Activated naive CD4-positive, alpha-beta T cell treated with anti-CD3 and anti-CD28 coated beads for 36 hours (primary cell): Measurements from ENCODE around the gene ZBTB9. TPM values are rescaled to one million over a fixed set of nuclear protein-coding genes. Genes with fewer than 3 reads are reported as not detected.
A peak's percentile ranks its signal among the peaks of the same experiment; 100 is the strongest.

Experiments used
- CTCF ChIA-PET: fragments of 350-600 bp; sonication (Branson Sonifier 250); formaldehyde crosslinking; loops from one replicate; lab custom pipeline; 2021; ENCODE audit warnings: antibody characterized with exemption; lab: Charles Lee
- DNase-seq: peaks from one replicate; pipeline ENCODE4 v3.0.0-alpha.2; 2020
- H3K27ac Mint-ChIP-seq: one replicate; pipeline ENCODE4 v1.8.0; 2021; ENCODE audit warnings: mild to moderate bottlenecking, mixed read lengths
- H3K27me3 Mint-ChIP-seq: one replicate; pipeline ENCODE4 v1.8.0; 2021; ENCODE audit warnings: low read depth, mixed read lengths
- H3K36me3 Mint-ChIP-seq: one replicate; pipeline ENCODE4 v1.8.0; 2021; ENCODE audit warnings: low read depth, mixed read lengths
- H3K4me1 Mint-ChIP-seq: one replicate; pipeline ENCODE4 v1.8.0; 2021; ENCODE audit warnings: low read depth, mixed read lengths
- H3K4me3 Mint-ChIP-seq: one replicate; pipeline ENCODE4 v1.8.0; 2021; ENCODE audit warnings: mild to moderate bottlenecking, moderate library complexity, mixed read lengths
- H3K9me3 Mint-ChIP-seq: one replicate; pipeline ENCODE4 v1.8.0; 2021; ENCODE audit warnings: mixed read lengths
- intact Hi-C: fragments of 100-400 bp; cut with micrococcal nuclease; formaldehyde crosslinking; loops from one replicate; pipeline ENCODE4 v1.15.1; 2023
- microRNA-seq: library from miRNA; unstranded; fragments of <30 nt; microRNA quantifications from one replicate; pipeline ENCODE4 v1.2.0, GENCODE V29; 2022; ENCODE audit warnings: borderline microRNAs expressed, borderline replicate concordance
- total RNA-seq, 2 experiments: library from RNA; stranded (reverse); gene quantifications; one replicate each; pipeline ENCODE4 v1.2.3, GENCODE V29; 2021

Gene ZBTB9
- total RNA-seq, 2 experiments from 2014 or later, result 5.0 to 6.5 TPM

GRCh38 chr6:33490198-33490597 is 35.8 kb downstream of the ZBTB9 start:
- Mint-ChIP-seq H3K27me3 (peaks cover 3% of the 10 kb centered on the region), H3K36me3 (no peaks in the 10 kb centered on the region), H3K4me3 (no peak overlapping the region), H3K27ac (no peak overlapping the region), H3K4me1 (no peaks in the 10 kb centered on the region), H3K9me3 (no peaks in the 10 kb centered on the region)
- DNase-seq, result no peak
- intact Hi-C loops, result no loop called here
- CTCF ChIA-PET, result no interaction called here

- H3K27me3 Mint-ChIP-seq, result peaks cover 3% of the 10 kb centered on the region
- CTCF ChIA-PET, result interaction anchor here (0.6 kb wide), 1 partner anchor 21 kb away, joined by 3 read pairs; no protein-coding TSS in a partner anchor
- no peaks in the 10 kb centered on the region for H3K9me3 Mint-ChIP-seq
- intact Hi-C loops, result no loop called here
- no peak for DNase-seq
- H3K27ac Mint-ChIP-seq, result no peak overlapping the region
- H3K4me1 Mint-ChIP-seq, result no peaks in the 10 kb centered on the region
- H3K36me3 Mint-ChIP-seq, result no peaks in the 10 kb centered on the region
- no peak overlapping the region for H3K4me3 Mint-ChIP-seq
Observed at GRCh38 chr6:33490621-33491020, 36.2 kb downstream of the ZBTB9 start.

GRCh38 chr6:33492093-33492492 is 37.7 kb downstream of the ZBTB9 start:
- H3K9me3 Mint-ChIP-seq, result no peaks in the 10 kb centered on the region
- H3K4me3 Mint-ChIP-seq, result no peak overlapping the region
- CTCF ChIA-PET, result no interaction called here
- H3K36me3 Mint-ChIP-seq, result no peaks in the 10 kb centered on the region
- intact Hi-C loops, result no loop called here
- H3K4me1 Mint-ChIP-seq, result no peaks in the 10 kb centered on the region
- DNase-seq, result no peak
- H3K27ac Mint-ChIP-seq, result no peak overlapping the region
- H3K27me3 Mint-ChIP-seq, result no peaks in the 10 kb centered on the region

- H3K4me3 Mint-ChIP-seq, result no peak overlapping the region
- CTCF ChIA-PET, result no interaction called here
- no peaks in the 10 kb centered on the region for H3K4me1 Mint-ChIP-seq
- no peaks in the 10 kb centered on the region for H3K9me3 Mint-ChIP-seq
- H3K36me3 Mint-ChIP-seq, result no peaks in the 10 kb centered on the region
- H3K27me3 Mint-ChIP-seq, result no peaks in the 10 kb centered on the region
- intact Hi-C loops, result no loop called here
- DNase-seq, result no peak
- H3K27ac Mint-ChIP-seq, result no peak overlapping the region
Observed at GRCh38 chr6:33497157-33497556, 42.8 kb downstream of the ZBTB9 start.

DNA sequence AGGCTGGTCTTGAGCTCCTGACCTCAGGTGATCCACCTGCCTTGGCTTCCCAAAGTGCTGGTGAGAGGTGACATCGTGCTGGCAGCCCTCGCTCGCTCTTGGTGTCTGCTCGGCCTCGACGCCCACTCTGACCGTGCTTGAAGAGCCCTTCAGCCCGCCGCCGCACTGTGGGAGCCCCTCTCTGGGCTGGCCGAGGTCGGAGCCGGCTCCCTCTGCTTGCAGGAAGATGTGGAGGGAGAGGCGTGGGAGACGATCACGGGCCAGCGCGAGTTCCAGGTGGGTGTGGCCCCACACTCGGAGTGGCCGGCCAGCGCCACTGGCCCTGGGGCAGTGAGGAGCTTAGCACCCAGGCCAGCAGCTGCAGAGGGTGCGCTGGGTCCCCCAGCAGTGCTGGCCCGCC is 48.1 kb downstream of the ZBTB9 start:
- Mint-ChIP-seq H3K36me3 (no peaks in the 10 kb centered on the region), H3K27me3 (no peaks in the 10 kb centered on the region), H3K4me3 (no peak overlapping the region), H3K4me1 (no peaks in the 10 kb centered on the region), H3K9me3 (no peaks in the 10 kb centered on the region), H3K27ac (no peak overlapping the region)
- CTCF ChIA-PET, result no interaction called here
- intact Hi-C loops, result no loop called here
- no peak for DNase-seq

- intact Hi-C loops, result no loop called here
Observed at GRCh38 chr6:33504486-33504885, 50.1 kb downstream of the ZBTB9 start.

DNA sequence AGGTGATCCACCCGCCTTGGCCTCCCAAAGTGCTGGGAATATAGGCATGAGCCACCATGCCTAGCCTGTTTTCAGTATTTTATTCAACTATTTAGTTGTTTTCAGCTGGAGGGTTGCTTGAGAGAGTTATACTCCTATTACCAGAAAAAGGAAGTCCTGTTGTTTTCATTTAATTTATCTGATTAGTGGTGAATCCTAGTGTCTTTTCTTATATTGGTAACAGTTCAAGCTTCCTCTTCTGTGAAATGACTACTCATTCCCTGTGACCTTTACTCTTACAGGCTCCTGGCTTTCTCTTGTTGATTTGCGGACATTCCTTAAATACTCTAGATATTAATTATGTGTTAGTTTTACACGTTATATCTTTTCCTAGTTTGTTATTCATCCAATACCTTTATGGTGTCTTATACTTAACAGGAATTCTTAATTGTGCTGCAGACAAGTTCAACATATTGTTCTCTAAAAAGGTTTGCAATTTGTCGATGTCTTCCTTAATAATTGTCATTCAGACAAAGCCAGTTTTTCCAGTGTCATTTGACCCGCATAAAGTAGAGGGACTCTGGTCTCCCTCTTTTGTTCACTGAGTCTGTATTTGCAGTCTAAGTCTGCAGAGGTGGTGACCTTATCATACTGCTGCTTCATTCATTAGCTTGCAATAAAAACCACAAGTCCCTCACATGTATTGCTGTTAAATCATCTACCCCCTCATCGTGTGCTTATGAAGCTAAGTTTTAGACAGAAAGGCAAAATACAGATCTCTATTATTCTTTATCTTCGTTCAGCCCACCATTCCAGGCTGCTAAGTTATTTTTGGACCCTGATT is 51.4 kb downstream of the ZBTB9 start:
- no peak overlapping the region for H3K4me3 Mint-ChIP-seq
- H3K4me1 Mint-ChIP-seq, result no peaks in the 10 kb centered on the region
- no peak for DNase-seq
- CTCF ChIA-PET, result no interaction called here
- no peaks in the 10 kb centered on the region for H3K36me3 Mint-ChIP-seq
- H3K27me3 Mint-ChIP-seq, result peaks cover 7% of the 10 kb centered on the region
- intact Hi-C loops, result no loop called here
- no peak overlapping the region for H3K27ac Mint-ChIP-seq
- no peaks in the 10 kb centered on the region for H3K9me3 Mint-ChIP-seq

More at GRCh38 chr6:33504486-33504885, 50.1 kb downstream of the ZBTB9 start:
- Mint-ChIP-seq H3K27ac (peak overlapping the region; percentile 50), H3K9me3 (no peaks in the 10 kb centered on the region), H3K4me1 (no peaks in the 10 kb centered on the region), H3K4me3 (no peak overlapping the region), H3K36me3 (no peaks in the 10 kb centered on the region), H3K27me3 (peaks cover 4% of the 10 kb centered on the region)
- no peak for DNase-seq
- CTCF ChIA-PET, result interaction anchor here (0.6 to 0.7 kb wide), 2 partner anchors 81 to 619 kb away, joined by 3 read pairs; no protein-coding TSS in a partner anchor

Small RNA genes within 50 kb of the gene (microRNA-seq; reads per million reads assigned to microRNA genes)
- gene MIR5004, result not detected

Other genes with a start within 250 kb of the ZBTB9 start
- gene HSD17B8, start 249.9 kb upstream of the ZBTB9 start, total RNA-seq, result 10 to 100 TPM; 31.3 to 33.5 TPM
- 10 to 100 TPM; 17.1 to 18.2 TPM for gene RING1, start 246.1 kb upstream of the ZBTB9 start, total RNA-seq
- 10 to 100 TPM; 30.3 to 31.0 TPM for gene VPS52, start 182.7 kb upstream of the ZBTB9 start, total RNA-seq
- 1,000 to 10,000 TPM; 5,497 to 5,551 TPM for gene RPS18, start 182.5 kb upstream of the ZBTB9 start, total RNA-seq
- 1 to 10 TPM; 4.4 TPM for gene B3GALT4, start 177.5 kb upstream of the ZBTB9 start, total RNA-seq
- 10 to 100 TPM; 42.5 to 42.9 TPM for gene WDR46, start 165.3 kb upstream of the ZBTB9 start, total RNA-seq
- gene PFDN6, start 165.0 kb upstream of the ZBTB9 start, total RNA-seq, result 10 to 100 TPM; 67.9 to 81.3 TPM
- gene RGL2, start 155.6 kb upstream of the ZBTB9 start, total RNA-seq, result 10 to 100 TPM; 23.8 to 27.8 TPM
- 100 to 1,000 TPM; 184 TPM for gene TAPBP, start 140.5 kb upstream of the ZBTB9 start, total RNA-seq
- 1 to 10 TPM; 8.8 to 9.0 TPM for gene ZBTB22, start 136.8 kb upstream of the ZBTB9 start, total RNA-seq
- gene DAXX, start 131.6 kb upstream of the ZBTB9 start, total RNA-seq, result 10 to 100 TPM; 48.1 to 55.1 TPM
- 100 to 1,000 TPM; 107 TPM for gene KIFC1, start 62.8 kb upstream of the ZBTB9 start, total RNA-seq
- 10 to 100 TPM; 31.0 to 32.3 TPM for gene PHF1, start 43.6 kb upstream of the ZBTB9 start, total RNA-seq
- 100 to 1,000 TPM; 163 to 181 TPM for gene CUTA, start 36.5 kb upstream of the ZBTB9 start, total RNA-seq
- gene SYNGAP1, start 34.5 kb upstream of the ZBTB9 start, total RNA-seq, result 10 to 100 TPM; 35.1 to 42.2 TPM
- gene BAK1, start 125.7 kb downstream of the ZBTB9 start, total RNA-seq, result 10 to 100 TPM; 38.3 to 41.1 TPM
- gene ITPR3, start 166.7 kb downstream of the ZBTB9 start, total RNA-seq, result 10 to 100 TPM; 34.8 to 35.1 TPM